ENCODE data around the gene COG5.

The COG5 gene

GRCh38 chr7:107386548-107387102, 177.1 kb downstream of the COG5 start:
- H3K36me3 ChIP-seq (ENCODE audit: control insufficient read depth, low read depth, low read length), result no peaks in the 10 kb centered on the region
- no peak overlapping the region for H3K27ac ChIP-seq (ENCODE audit: low read length)
- no peak overlapping the region for H3K9ac ChIP-seq (ENCODE audit: low read length)
- no peaks in the 10 kb centered on the region for H3K9me3 ChIP-seq (ENCODE audit: control insufficient read depth, low read depth, low read length)
- H3K27me3 ChIP-seq (ENCODE audit: control insufficient read depth, insufficient read depth, low read length), result no peaks in the 10 kb centered on the region
- peaks cover 26% of the 10 kb centered on the region for H3K4me1 ChIP-seq (ENCODE audit: control insufficient read depth, low read depth, low read length)
- H3K4me3 ChIP-seq (ENCODE audit: low read length), result no peak overlapping the region

- Histone ChIP-seq H3K27ac (ENCODE audit: low read length) (no peak overlapping the region), H3K9ac (ENCODE audit: low read length) (no peak overlapping the region), H3K9me3 (ENCODE audit: control insufficient read depth, low read depth, low read length) (no peaks in the 10 kb centered on the region), H3K27me3 (ENCODE audit: control insufficient read depth, insufficient read depth, low read length) (no peaks in the 10 kb centered on the region), H3K36me3 (ENCODE audit: control insufficient read depth, low read depth, low read length) (no peaks in the 10 kb centered on the region), H3K4me3 (ENCODE audit: low read length) (no peak overlapping the region), H3K4me1 (ENCODE audit: control insufficient read depth, low read depth, low read length) (peaks cover 18% of the 10 kb centered on the region)
Observed at GRCh38 chr7:107384025-107384424, 179.7 kb downstream of the COG5 start.

GRCh38 chr7:107383203-107383602, 180.5 kb downstream of the COG5 start:
- Histone ChIP-seq H3K4me3 (ENCODE audit: low read length) (no peak overlapping the region), H3K9ac (ENCODE audit: low read length) (no peak overlapping the region), H3K36me3 (ENCODE audit: control insufficient read depth, low read depth, low read length) (no peaks in the 10 kb centered on the region), H3K27me3 (ENCODE audit: control insufficient read depth, insufficient read depth, low read length) (no peaks in the 10 kb centered on the region), H3K27ac (ENCODE audit: low read length) (no peak overlapping the region), H3K9me3 (ENCODE audit: control insufficient read depth, low read depth, low read length) (no peaks in the 10 kb centered on the region), H3K4me1 (ENCODE audit: control insufficient read depth, low read depth, low read length) (peaks cover 18% of the 10 kb centered on the region)

GRCh38 chr7:107381453-107381852, 182.3 kb downstream of the COG5 start:
- Histone ChIP-seq H3K4me3 (ENCODE audit: low read length) (no peak overlapping the region), H3K4me1 (ENCODE audit: control insufficient read depth, low read depth, low read length) (peaks cover 7% of the 10 kb centered on the region), H3K27me3 (ENCODE audit: control insufficient read depth, insufficient read depth, low read length) (no peaks in the 10 kb centered on the region), H3K27ac (ENCODE audit: low read length) (no peak overlapping the region), H3K36me3 (ENCODE audit: control insufficient read depth, low read depth, low read length) (no peaks in the 10 kb centered on the region), H3K9ac (ENCODE audit: low read length) (no peak overlapping the region), H3K9me3 (ENCODE audit: control insufficient read depth, low read depth, low read length) (no peaks in the 10 kb centered on the region)

- H3K9me3 ChIP-seq (ENCODE audit: control insufficient read depth, low read depth, low read length), result no peaks in the 10 kb centered on the region
- H3K4me3 ChIP-seq (ENCODE audit: low read length), result no peak overlapping the region
- no peak overlapping the region for H3K9ac ChIP-seq (ENCODE audit: low read length)
- H3K4me1 ChIP-seq (ENCODE audit: control insufficient read depth, low read depth, low read length), result no peaks in the 10 kb centered on the region
- H3K27ac ChIP-seq (ENCODE audit: low read length), result no peak overlapping the region
- no peaks in the 10 kb centered on the region for H3K27me3 ChIP-seq (ENCODE audit: control insufficient read depth, insufficient read depth, low read length)
- no peaks in the 10 kb centered on the region for H3K36me3 ChIP-seq (ENCODE audit: control insufficient read depth, low read depth, low read length)
Observed at GRCh38 chr7:107373354-107373753, 190.4 kb downstream of the COG5 start.

GRCh38 chr7:107372298-107372697, 191.4 kb downstream of the COG5 start:
- Histone ChIP-seq H3K36me3 (ENCODE audit: control insufficient read depth, low read depth, low read length) (no peaks in the 10 kb centered on the region), H3K27me3 (ENCODE audit: control insufficient read depth, insufficient read depth, low read length) (no peaks in the 10 kb centered on the region), H3K9me3 (ENCODE audit: control insufficient read depth, low read depth, low read length) (no peaks in the 10 kb centered on the region), H3K4me3 (ENCODE audit: low read length) (no peak overlapping the region), H3K27ac (ENCODE audit: low read length) (no peak overlapping the region), H3K4me1 (ENCODE audit: control insufficient read depth, low read depth, low read length) (no peaks in the 10 kb centered on the region), H3K9ac (ENCODE audit: low read length) (no peak overlapping the region)

GRCh38 chr7:107370816-107371215, 192.9 kb downstream of the COG5 start:
- Histone ChIP-seq H3K4me1 (ENCODE audit: control insufficient read depth, low read depth, low read length) (peaks cover under 1% of the 10 kb centered on the region), H3K9ac (ENCODE audit: low read length) (no peak overlapping the region), H3K4me3 (ENCODE audit: low read length) (no peak overlapping the region), H3K27ac (ENCODE audit: low read length) (no peak overlapping the region), H3K9me3 (ENCODE audit: control insufficient read depth, low read depth, low read length) (no peaks in the 10 kb centered on the region), H3K36me3 (ENCODE audit: control insufficient read depth, low read depth, low read length) (no peaks in the 10 kb centered on the region), H3K27me3 (ENCODE audit: control insufficient read depth, insufficient read depth, low read length) (no peaks in the 10 kb centered on the region)

GRCh38 chr7:107364787-107365186, 198.9 kb downstream of the COG5 start:
- no peak overlapping the region for H3K9ac ChIP-seq (ENCODE audit: low read length)
- H3K4me3 ChIP-seq (ENCODE audit: low read length), result no peak overlapping the region
- no peak overlapping the region for H3K27ac ChIP-seq (ENCODE audit: low read length)
- H3K4me1 ChIP-seq (ENCODE audit: control insufficient read depth, low read depth, low read length), result peaks cover 3% of the 10 kb centered on the region
- peaks cover 4% of the 10 kb centered on the region for H3K9me3 ChIP-seq (ENCODE audit: control insufficient read depth, low read depth, low read length)
- peaks cover 12% of the 10 kb centered on the region for H3K36me3 ChIP-seq (ENCODE audit: control insufficient read depth, low read depth, low read length)
- no peaks in the 10 kb centered on the region for H3K27me3 ChIP-seq (ENCODE audit: control insufficient read depth, insufficient read depth, low read length)

GRCh38 chr7:107359520-107360316, 204.0 kb downstream of the COG5 start:
- peaks cover 4% of the 10 kb centered on the region for H3K9me3 ChIP-seq (ENCODE audit: control insufficient read depth, low read depth, low read length)
- no peaks in the 10 kb centered on the region for H3K27me3 ChIP-seq (ENCODE audit: control insufficient read depth, insufficient read depth, low read length)
- H3K27ac ChIP-seq (ENCODE audit: low read length), result no peak overlapping the region
- no peak overlapping the region for H3K9ac ChIP-seq (ENCODE audit: low read length)
- no peaks in the 10 kb centered on the region for H3K4me1 ChIP-seq (ENCODE audit: control insufficient read depth, low read depth, low read length)
- no peak overlapping the region for H3K4me3 ChIP-seq (ENCODE audit: low read length)
- H3K36me3 ChIP-seq (ENCODE audit: control insufficient read depth, low read depth, low read length), result peaks cover 12% of the 10 kb centered on the region

GRCh38 chr7:107355616-107356015, 208.1 kb downstream of the COG5 start:
- Histone ChIP-seq H3K9me3 (ENCODE audit: control insufficient read depth, low read depth, low read length) (peaks cover 2% of the 10 kb centered on the region), H3K27ac (ENCODE audit: low read length) (no peak overlapping the region), H3K27me3 (ENCODE audit: control insufficient read depth, insufficient read depth, low read length) (no peaks in the 10 kb centered on the region), H3K36me3 (ENCODE audit: control insufficient read depth, low read depth, low read length) (peaks cover 4% of the 10 kb centered on the region), H3K4me3 (ENCODE audit: low read length) (no peak overlapping the region), H3K9ac (ENCODE audit: low read length) (no peak overlapping the region), H3K4me1 (ENCODE audit: control insufficient read depth, low read depth, low read length) (no peaks in the 10 kb centered on the region)

- Histone ChIP-seq H3K9me3 (ENCODE audit: control insufficient read depth, low read depth, low read length) (no peaks in the 10 kb centered on the region), H3K4me1 (ENCODE audit: control insufficient read depth, low read depth, low read length) (no peaks in the 10 kb centered on the region), H3K4me3 (ENCODE audit: low read length) (no peak overlapping the region), H3K36me3 (ENCODE audit: control insufficient read depth, low read depth, low read length) (no peaks in the 10 kb centered on the region), H3K27ac (ENCODE audit: low read length) (no peak overlapping the region), H3K9ac (ENCODE audit: low read length) (no peak overlapping the region), H3K27me3 (ENCODE audit: control insufficient read depth, insufficient read depth, low read length) (no peaks in the 10 kb centered on the region)
Observed at GRCh38 chr7:107354640-107355039, 209.1 kb downstream of the COG5 start.

GRCh38 chr7:107353701-107354100, 210.0 kb downstream of the COG5 start:
- Histone ChIP-seq H3K4me1 (ENCODE audit: control insufficient read depth, low read depth, low read length) (no peaks in the 10 kb centered on the region), H3K36me3 (ENCODE audit: control insufficient read depth, low read depth, low read length) (no peaks in the 10 kb centered on the region), H3K4me3 (ENCODE audit: low read length) (no peak overlapping the region), H3K9ac (ENCODE audit: low read length) (no peak overlapping the region), H3K27me3 (ENCODE audit: control insufficient read depth, insufficient read depth, low read length) (no peaks in the 10 kb centered on the region), H3K27ac (ENCODE audit: low read length) (no peak overlapping the region), H3K9me3 (ENCODE audit: control insufficient read depth, low read depth, low read length) (no peaks in the 10 kb centered on the region)
